ENCODE measurements around the gene GPR39.
"Not testable (repeated sequence)": the region's sequence is repeated elsewhere in the genome, so short reads cannot be mapped to it uniquely, and the experiment has no call there.

GPR39 gene

GRCh38 chr2:132496555-132496954, 80.0 kb downstream of the GPR39 start:
- no peak for DNase-seq (ENCODE audit: low read depth in 3 of 3)

DNA sequence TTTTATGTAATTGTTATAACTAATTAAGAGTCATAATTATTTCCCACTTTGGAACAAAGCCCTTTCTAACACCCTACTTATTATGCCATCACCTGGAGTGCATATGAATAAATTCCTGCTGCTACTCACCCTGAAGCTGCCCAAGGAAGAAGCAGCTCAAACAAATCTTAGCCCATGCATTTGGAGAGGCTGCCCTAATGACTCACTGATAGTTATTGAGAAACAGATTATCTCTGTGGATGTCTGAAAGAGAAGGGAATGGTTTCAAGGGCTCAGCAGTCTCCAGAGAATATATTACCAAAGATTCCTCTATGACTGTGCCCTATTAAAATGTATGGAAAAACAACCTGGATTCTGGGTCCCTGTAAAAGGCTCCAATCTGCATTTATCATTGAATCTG, 81.0 kb downstream of the GPR39 start:
- no peak for DNase-seq (ENCODE audit: low read depth in 3 of 3)

DNA sequence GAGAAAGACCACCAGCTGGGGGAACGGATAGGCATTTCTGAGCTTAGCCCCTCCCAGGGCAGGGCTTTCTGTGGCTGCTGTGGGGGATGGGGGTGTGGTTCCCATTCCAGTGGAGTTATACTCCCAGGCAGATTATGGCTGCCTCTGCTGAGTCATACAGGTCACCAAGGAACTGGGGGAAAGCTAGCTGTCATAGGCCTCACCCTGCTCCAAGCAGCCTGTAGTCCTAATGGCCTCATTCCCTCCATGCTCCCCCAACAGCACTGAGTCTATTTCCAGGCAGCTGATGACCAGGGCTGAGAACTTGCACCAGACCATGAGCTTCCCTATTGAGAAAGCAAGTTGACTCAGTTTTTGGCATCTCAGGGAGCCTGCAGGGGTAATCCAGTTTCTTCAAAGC, 87.1 kb downstream of the GPR39 start:
- no peak for DNase-seq (ENCODE audit: low read depth in 3 of 3)

- no peak for DNase-seq (ENCODE audit: low read depth in 3 of 3)
These were observed 98.4 kb downstream of the GPR39 start for GRCh38 chr2:132515010-132515409.

DNA sequence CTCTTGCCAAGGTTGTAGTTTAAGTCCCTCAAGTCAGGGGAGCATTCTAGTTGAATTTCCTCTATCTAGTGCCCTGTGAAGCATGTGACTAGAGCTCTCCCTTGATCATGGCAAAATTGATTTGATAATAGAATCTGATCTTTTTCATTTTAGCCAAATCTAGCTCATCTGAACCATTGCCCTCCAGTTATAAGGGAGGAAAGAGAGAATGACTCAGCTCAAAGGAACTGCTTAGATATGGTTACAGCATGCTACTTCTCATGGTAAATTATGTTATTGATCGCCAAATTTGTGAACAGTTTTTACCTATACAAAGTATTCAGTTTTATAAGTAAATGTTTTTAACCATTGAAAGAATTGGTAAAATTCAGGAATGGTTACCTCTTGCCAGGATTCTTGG, 100.8 kb downstream of the GPR39 start:
- no peak for DNase-seq (ENCODE audit: low read depth in 3 of 3)

- no peak for DNase-seq (ENCODE audit: low read depth in 3 of 3)
These were observed 101.7 kb downstream of the GPR39 start for GRCh38 chr2:132518302-132518701.

DNA sequence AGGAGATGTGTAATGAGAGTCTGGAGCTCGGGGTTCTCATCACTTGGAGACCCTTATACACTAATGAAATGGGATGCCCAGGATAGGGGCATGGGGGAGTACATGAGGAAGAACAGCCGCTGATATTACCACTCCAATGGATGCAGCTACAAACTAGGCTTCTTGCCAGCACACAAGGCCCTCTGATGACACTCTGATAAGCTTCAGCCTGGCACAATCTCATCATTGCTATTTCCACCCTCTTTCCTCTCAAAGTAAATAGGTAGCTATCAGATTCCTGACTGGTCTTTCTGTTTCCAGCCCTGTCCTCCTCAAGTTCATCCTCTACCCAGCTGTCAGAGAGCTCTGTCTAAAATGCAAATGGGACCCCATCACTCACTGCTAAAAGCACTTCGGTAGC, 103.0 kb downstream of the GPR39 start:
- no peak for DNase-seq (ENCODE audit: low read depth in 3 of 3)

DNA sequence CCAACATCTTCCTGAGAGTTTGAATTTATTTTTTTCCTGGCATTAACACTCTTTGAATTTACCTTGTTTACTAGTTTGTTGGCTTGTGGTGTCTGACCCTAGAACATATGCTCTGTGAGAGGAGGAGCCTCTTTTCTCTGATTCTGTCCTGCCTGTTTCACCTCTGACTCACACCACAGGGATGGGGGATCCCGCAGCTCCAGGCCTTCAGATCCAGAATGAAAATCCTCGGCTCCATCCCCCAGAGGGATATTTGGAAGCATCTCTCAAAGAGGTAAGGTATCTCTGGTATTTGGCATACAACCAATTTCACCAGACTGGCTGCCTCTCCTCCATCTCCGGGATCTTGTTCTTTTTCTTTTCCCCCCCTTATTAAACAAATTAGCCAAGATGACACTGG, 104.7 kb downstream of the GPR39 start:
- no peak for DNase-seq (ENCODE audit: low read depth in 3 of 3)

GRCh38 chr2:132522901-132523300, 106.3 kb downstream of the GPR39 start:
- no peak for DNase-seq (ENCODE audit: low read depth in 3 of 3)

DNA sequence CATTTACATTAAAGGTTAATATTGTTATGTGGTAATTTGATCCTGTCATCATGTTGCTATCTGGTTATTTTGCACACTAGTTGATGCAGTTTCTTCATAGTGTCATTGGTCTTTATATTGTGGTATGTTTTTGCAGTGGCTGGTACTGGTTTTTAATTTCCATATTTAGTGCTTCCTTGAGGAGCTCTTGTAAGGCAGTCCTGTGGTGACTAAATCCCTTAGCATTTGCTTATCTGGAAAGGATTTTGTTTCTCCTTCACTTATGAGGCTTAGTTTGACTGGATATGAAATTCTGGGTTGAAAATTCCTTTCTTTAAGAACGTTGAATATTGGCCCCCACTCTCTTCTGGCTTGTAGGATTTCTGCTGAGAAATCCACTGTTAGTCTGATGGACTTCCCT, 120.5 kb downstream of the GPR39 start:
- DNase-seq (ENCODE audit: low read depth in 3 of 3): not testable (repeated sequence)

DNA sequence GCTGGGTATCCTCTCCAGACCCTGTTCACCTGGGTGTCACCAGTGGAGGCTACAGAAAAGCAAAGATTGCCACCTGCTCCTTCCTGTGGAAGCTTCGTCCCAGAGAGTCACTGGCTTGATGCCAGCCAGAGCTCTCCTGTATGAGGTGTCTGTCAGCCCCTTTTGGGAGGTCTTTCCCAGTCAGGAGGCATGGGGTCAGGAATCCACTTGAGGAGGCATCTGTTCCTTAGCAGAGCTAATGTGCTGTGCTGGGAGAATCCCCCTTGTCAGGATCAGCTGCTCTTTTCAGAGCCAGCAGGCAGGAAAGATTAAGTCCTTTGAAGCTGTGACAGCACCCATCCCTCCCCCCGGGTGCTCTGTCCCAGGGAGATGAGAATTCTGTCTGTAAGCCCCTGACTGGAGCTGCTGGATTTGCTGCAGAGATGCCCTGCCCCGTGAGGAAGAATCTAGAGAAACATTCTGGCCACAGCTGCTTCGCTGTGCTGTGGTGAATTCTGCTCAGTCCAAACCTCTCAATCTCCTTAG, 121.8 kb downstream of the GPR39 start:
- DNase-seq (ENCODE audit: low read depth in 3 of 3): no peak

- no peak for DNase-seq (ENCODE audit: low read depth in 3 of 3)
These were observed 123.6 kb downstream of the GPR39 start for GRCh38 chr2:132540166-132540565.

- no peak for DNase-seq (ENCODE audit: low read depth in 3 of 3)
These were observed 126.5 kb downstream of the GPR39 start for GRCh38 chr2:132542953-132543569.

GRCh38 chr2:132544006-132544630, 127.5 kb downstream of the GPR39 start:
- DNase-seq (ENCODE audit: low read depth in 3 of 3): no peak

DNA sequence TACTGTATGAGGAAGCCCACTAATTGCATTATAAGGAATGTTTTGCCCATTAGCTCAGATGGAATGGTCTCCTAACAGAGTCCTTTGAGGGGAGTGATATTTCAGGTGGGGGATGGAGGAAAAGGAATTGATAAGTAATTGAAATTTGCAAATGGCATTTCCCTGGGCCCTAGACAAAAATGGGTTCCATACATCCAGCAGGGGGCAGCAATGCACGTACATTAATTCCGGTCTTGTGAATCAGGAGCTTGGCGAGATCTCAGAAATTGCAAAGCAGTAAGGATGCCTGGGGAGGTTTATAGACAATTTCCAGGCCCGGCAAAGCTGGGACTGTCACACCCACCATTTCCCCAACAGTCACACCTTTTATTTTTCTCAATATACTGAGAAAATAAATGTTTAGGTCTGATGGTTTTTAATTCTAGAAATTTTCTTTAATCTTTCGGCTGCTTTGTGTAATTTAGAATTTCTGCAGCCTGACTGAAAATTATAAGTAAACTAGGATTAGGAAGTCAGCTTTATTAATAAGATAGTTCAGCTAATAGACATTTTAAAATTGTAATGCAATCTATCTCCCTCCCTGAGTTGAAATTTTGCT, 130.6 kb downstream of the GPR39 start:
- no peak for DNase-seq (ENCODE audit: low read depth in 3 of 3)

- no peak for DNase-seq (ENCODE audit: low read depth in 3 of 3)
These were observed 133.5 kb downstream of the GPR39 start for GRCh38 chr2:132549935-132550670.

DNA sequence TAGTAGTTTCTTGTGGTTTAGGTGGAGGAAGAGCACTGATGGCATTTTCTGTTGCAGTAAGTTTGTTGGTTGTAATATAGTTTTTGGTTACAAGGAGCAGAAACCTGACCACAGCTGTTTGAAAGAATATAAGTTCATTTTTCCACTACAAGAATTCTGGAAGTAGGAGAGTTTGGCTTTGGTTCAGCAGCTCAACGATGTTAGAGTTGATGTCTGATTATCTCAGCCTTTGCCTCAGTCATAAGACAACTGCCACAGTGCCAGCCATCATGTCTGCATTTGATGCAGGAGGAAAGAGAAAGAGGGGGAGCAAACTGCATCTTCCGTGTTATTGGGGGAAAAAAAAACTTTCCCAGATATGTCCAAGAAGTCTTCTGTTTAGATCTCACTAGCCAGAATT, 134.3 kb downstream of the GPR39 start:
- DNase-seq (ENCODE audit: low read depth in 3 of 3): no peak

- no peak for DNase-seq (ENCODE audit: low read depth in 3 of 3)
These were observed 141.1 kb downstream of the GPR39 start for GRCh38 chr2:132557694-132558093.

GRCh38 chr2:132559326-132559725, 142.7 kb downstream of the GPR39 start:
- DNase-seq (ENCODE audit: low read depth in 3 of 3): no peak

DNA sequence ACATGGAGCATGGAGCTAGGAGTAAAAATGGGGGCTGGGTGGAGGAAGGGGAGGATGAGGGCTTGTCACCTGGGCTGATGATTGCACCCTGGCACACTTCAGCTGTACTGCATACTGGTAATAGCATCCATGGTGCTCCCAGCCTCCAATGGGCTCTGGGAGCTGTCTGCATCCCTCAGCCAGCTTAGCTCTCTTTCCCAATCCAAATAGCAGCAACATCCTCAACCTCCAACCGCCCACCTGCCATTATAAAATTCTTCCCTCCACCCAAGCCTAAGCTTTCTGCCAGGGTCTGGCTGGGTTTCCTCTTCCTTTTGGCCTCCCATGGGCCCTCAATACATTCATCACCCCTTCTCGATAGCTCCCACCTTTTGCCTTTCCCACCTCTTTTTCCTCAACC, 143.3 kb downstream of the GPR39 start:
- DNase-seq (ENCODE audit: low read depth in 3 of 3): no peak

DNA sequence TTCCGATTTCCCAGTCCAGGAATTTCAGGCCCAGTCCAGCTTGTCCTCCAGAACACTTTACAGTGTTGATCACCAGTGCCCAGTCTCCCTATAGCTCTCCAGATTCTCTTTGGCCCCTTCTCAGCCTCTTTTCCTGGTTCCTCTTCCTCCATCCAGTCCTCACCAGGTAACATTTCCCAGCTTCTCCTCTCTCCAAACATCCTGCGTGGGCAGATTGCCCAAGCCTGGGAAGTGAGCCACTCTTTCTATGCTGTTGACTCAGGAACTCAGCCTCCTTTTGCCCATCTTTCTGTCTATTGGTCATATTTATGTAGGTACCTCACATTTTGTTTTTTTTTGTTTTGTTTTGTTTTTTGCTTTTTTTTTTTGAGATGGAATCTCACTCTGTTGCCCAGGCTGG, 144.0 kb downstream of the GPR39 start:
- DNase-seq (ENCODE audit: low read depth in 3 of 3): no peak

DNA sequence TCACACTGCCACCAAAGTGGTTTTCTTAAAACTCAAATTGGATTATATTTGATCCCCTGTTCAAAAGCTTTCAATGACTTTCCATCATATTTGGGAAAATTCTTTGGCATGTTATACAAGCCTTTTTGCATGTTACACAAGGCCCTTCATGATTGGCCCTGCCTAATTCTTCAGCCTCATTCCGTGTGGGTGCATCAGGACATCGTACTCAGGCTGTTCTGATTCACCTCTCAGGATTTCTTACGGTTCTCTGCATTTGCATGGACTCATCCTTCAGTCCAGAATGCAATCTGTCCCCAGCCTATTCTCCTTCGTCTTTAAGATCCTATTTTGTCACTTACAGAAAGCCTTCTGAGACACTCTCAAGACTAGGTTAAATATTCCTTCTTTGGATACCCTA, 145.6 kb downstream of the GPR39 start:
- DNase-seq (ENCODE audit: low read depth in 3 of 3): no peak

DNA sequence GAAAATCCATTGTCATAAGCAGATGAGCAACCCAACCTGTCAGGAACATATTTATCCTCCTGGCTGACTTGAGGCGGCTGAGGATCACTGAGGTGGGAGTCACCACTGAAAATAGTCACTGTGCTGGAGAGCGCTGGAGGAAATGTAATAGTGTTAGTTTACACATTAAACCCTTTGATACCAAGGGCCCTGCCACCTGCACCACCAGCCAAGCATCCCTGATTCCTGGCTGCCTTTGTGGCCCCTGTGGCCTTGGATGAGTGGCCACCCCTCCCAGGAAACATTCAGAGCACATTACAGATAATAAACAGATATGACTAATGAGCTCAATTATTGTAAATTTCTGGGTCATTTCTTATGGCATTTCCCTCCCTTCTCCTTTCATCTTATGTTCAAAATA, 147.5 kb downstream of the GPR39 start:
- no peak for DNase-seq (ENCODE audit: low read depth in 3 of 3)
